ENCODE measurements around the gene ANKRD12. TPM values are rescaled to one million over a fixed set of nuclear protein-coding genes. Genes with fewer than 3 reads are reported as not detected.
A peak's percentile ranks its signal among the peaks of the same experiment; 100 is the strongest.

ANKRD12 gene
- total RNA-seq, 4 donors from 2014 or later, result 84.7 to 137 (median 122) TPM

- Histone ChIP-seq H3K4me1 (peaks cover 0 to 9% (median 0%) of the 10 kb centered on the region in 3 donors), H3K27me3 (no peaks in the 10 kb centered on the region), H3K4me3 (no peak overlapping the region), H3K9me3 (peaks cover 0 to 9% (median 0%) of the 10 kb centered on the region in 3 donors), H3K36me3 (no peaks in the 10 kb centered on the region), H3K27ac (no peak overlapping the region)
- WGBS, 2 donors (ENCODE audit: low coverage in 1 of 2), result 67 to 75% methylated on average over 1 of the region's 1 CpG
- no peak for TF ChIP-seq POLR2AphosphoS5 (IDR thresholded peaks at IDR 0.05)
- no peak for TF ChIP-seq EP300 (IDR thresholded peaks at IDR 0.05)
- no peak for ATAC-seq
Measured at GRCh38 chr18:9329471-9329870, 192.9 kb downstream of the ANKRD12 start.

- Histone ChIP-seq H3K4me1 (peaks cover 0 to 11% (median 0%) of the 10 kb centered on the region in 3 donors), H3K4me3 (no peak overlapping the region), H3K9me3 (peaks cover 0 to 9% (median 0%) of the 10 kb centered on the region in 3 donors), H3K36me3 (no peaks in the 10 kb centered on the region), H3K27me3 (no peaks in the 10 kb centered on the region), H3K27ac (no peak overlapping the region)
- no peak for ATAC-seq
- TF ChIP-seq CTCF (IDR thresholded peaks at IDR 0.05), result no peak
- no peak for TF ChIP-seq EP300 (IDR thresholded peaks at IDR 0.05)
- TF ChIP-seq POLR2AphosphoS5 (IDR thresholded peaks at IDR 0.05), result no peak
- no peak for TF ChIP-seq POLR2A (IDR thresholded peaks at IDR 0.05)
- no CpG with 5 or more reads among the region's 3 CpGs for WGBS, 2 donors (ENCODE audit: low coverage in 1 of 2)
Measured at GRCh38 chr18:9330419-9330818, 193.8 kb downstream of the ANKRD12 start.

GRCh38 chr18:9333441-9334328 is 197.1 kb downstream of the ANKRD12 start:
- Histone ChIP-seq H3K4me3 (peak overlapping the region; percentile 93 to 95), H3K4me1 (peaks cover 0 to 43% (median 0%) of the 10 kb centered on the region in 3 donors), H3K9me3 (peaks cover 0 to under 1% (median 0%) of the 10 kb centered on the region in 3 donors), H3K27ac (peak overlapping the region; percentile 16 to 97 (median 90)), H3K27me3 (no peaks in the 10 kb centered on the region), H3K36me3 (peaks cover 0 to 16% of the 10 kb centered on the region in 2 donors)
- WGBS, 2 donors (ENCODE audit: low coverage in 1 of 2), result 16 to 90% methylated on average over 14 of the region's 52 CpGs
- TF ChIP-seq POLR2AphosphoS5 (IDR thresholded peaks at IDR 0.05) (no peak), CTCF (IDR thresholded peaks at IDR 0.05) (no peak), EP300 (IDR thresholded peaks at IDR 0.05) (no peak), POLR2A (IDR thresholded peaks at IDR 0.05) (no peak)
- ATAC-seq, result peak; percentile 60

- WGBS, 2 donors (ENCODE audit: low coverage in 1 of 2), result no CpG with 5 or more reads among the region's 67 CpGs
- peaks cover 0 to 24% of the 10 kb centered on the region in 2 donors for H3K36me3 ChIP-seq
- peak; percentile 95 for ATAC-seq
- no peaks in the 10 kb centered on the region for H3K9me3 ChIP-seq
- no peaks in the 10 kb centered on the region for H3K27me3 ChIP-seq
- peaks cover 0 to 45% (median 0%) of the 10 kb centered on the region in 3 donors for H3K4me1 ChIP-seq
- H3K27ac ChIP-seq, result peak within 1 kb of the TSS; percentile 91 to 97 (median 94)
- TF ChIP-seq CTCF (IDR thresholded peaks at IDR 0.05), result peak; percentile 10 to 67 (median 24)
- TF ChIP-seq POLR2A (IDR thresholded peaks at IDR 0.05), result peak; percentile 61 to 72
- TF ChIP-seq EP300 (IDR thresholded peaks at IDR 0.05), result no peak
- TF ChIP-seq POLR2AphosphoS5 (IDR thresholded peaks at IDR 0.05), result no peak
- peak within 1 kb of the TSS; percentile 93 to 95 for H3K4me3 ChIP-seq
Measured at GRCh38 chr18:9334329-9334972, 197.9 kb downstream of the ANKRD12 start, which contains the start of gene TWSG1. Gene TWSG1, plus strand, starts transcription at chr18:9334773. Its CDS starts 2,457 bp downstream, at chr18:9337230.

- no peaks in the 10 kb centered on the region for H3K9me3 ChIP-seq
- H3K27me3 ChIP-seq, result no peaks in the 10 kb centered on the region
- peak overlapping the region; percentile 93 to 95 for H3K4me3 ChIP-seq
- WGBS, 2 donors (ENCODE audit: low coverage in 1 of 2), result 6 to 8% methylated on average over 7 to 9 of the region's 55 CpGs
- H3K27ac ChIP-seq, result peak overlapping the region; percentile 91 to 97 (median 94)
- peak; percentile 62 for ATAC-seq
- TF ChIP-seq CTCF (IDR thresholded peaks at IDR 0.05), result peak in 2 of 4 experiments; percentile 21 to 22
- TF ChIP-seq POLR2A (IDR thresholded peaks at IDR 0.05), result no peak
- H3K4me1 ChIP-seq, result peaks cover 0 to 45% (median 0%) of the 10 kb centered on the region in 3 donors
- peaks cover 0 to 31% of the 10 kb centered on the region in 2 donors for H3K36me3 ChIP-seq
Measured at GRCh38 chr18:9334973-9335696, 198.6 kb downstream of the ANKRD12 start.
